Cardiac muscle cell (in vitro differentiated cells and primary cell): ENCODE data around the gene BCAS3. TPM values are rescaled to one million over a fixed set of nuclear protein-coding genes. Genes with fewer than 3 reads are reported as not detected.

ENCODE experiments used
- DNase-seq, 2 donors: peaks; one replicate each; pipeline versions ENCODE4 v3.0.0 to v3.0.0-alpha.2; 2010 to 2017; ENCODE audit warnings: low read depth in 1 of 2, low spot score in 1 of 2
- H3K27ac ChIP-seq: fragments of 200-600 bp; sonication (generic); 2 replicates; pipeline ENCODE4 v1.5.1; 2016
- H3K27me3 ChIP-seq: fragments of 200-600 bp; sonication (generic); 2 replicates; pipeline ENCODE4 v1.6.0; 2016; ENCODE audit warnings: control low read depth
- H3K36me3 ChIP-seq: fragments of 200-600 bp; sonication (generic); 2 replicates; pipeline ENCODE4 v1.5.1; 2016; ENCODE audit warnings: control low read depth
- H3K4me1 ChIP-seq: fragments of 200-600 bp; sonication (generic); 2 replicates; pipeline ENCODE4 v1.8.1; 2017; ENCODE audit warnings: low read depth, mild to moderate bottlenecking, mixed run types
- H3K4me3 ChIP-seq: fragments of 200-600 bp; sonication (generic); 2 replicates; pipeline ENCODE4 v1.5.1; 2016; ENCODE audit warnings: mild to moderate bottlenecking
- H3K9me3 ChIP-seq: fragments of 200-600 bp; sonication (generic); 2 replicates; pipeline ENCODE4 v1.5.1; 2017; ENCODE audit warnings: low read depth, mild to moderate bottlenecking, control low read depth
- polyA plus RNA-seq: library from polyadenylated mRNA; unstranded; fragments of >200 nt; fragmentation: Nextera tagmentation; extraction: Ambion mirVana; gene quantifications from 2 replicates; pipeline ENCODE4 v1.2.1, GENCODE V29; 2016
- total RNA-seq: library from RNA; depleted of rRNA; stranded (reverse); fragments of >200 nt; gene quantifications from 2 replicates; pipeline ENCODE4 v1.2.3, GENCODE V29; 2016
- TF ChIP-seq, protein P1 (sequence below): IDR thresholded peaks from 2 replicates; pipeline ENCODE4 v1.5.1; 2012; ENCODE audit warnings: low read depth, mild to moderate bottlenecking, low read length

The BCAS3 gene
- total and polyA plus RNA-seq, 2 experiments from 2014 or later: 36.5 to 39.6 TPM

DNA sequence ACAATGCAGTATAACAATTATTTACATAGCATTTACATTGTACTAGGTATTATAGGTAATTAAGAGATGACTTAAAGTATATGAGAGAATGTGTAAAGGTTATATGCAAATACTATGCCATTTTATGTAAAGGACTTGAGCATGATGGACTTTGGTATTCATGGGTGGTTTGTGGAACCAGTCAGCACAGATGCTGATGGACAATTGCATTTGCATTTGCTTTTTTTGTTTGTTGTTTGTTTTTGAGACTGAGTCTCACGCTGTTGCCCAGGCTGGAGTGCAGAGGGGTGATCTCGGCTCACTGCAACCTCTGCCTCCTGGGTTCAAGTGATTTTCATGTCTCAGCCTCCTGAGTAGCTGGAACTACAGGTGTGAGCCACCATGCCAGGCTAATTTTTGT is 36.0 kb downstream of the BCAS3 start:
- H3K27me3 ChIP-seq: no peaks in the 10 kb centered on the region
- TF ChIP-seq, protein P1, sequence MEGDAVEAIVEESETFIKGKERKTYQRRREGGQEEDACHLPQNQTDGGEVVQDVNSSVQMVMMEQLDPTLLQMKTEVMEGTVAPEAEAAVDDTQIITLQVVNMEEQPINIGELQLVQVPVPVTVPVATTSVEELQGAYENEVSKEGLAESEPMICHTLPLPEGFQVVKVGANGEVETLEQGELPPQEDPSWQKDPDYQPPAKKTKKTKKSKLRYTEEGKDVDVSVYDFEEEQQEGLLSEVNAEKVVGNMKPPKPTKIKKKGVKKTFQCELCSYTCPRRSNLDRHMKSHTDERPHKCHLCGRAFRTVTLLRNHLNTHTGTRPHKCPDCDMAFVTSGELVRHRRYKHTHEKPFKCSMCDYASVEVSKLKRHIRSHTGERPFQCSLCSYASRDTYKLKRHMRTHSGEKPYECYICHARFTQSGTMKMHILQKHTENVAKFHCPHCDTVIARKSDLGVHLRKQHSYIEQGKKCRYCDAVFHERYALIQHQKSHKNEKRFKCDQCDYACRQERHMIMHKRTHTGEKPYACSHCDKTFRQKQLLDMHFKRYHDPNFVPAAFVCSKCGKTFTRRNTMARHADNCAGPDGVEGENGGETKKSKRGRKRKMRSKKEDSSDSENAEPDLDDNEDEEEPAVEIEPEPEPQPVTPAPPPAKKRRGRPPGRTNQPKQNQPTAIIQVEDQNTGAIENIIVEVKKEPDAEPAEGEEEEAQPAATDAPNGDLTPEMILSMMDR: no peak

DNA sequence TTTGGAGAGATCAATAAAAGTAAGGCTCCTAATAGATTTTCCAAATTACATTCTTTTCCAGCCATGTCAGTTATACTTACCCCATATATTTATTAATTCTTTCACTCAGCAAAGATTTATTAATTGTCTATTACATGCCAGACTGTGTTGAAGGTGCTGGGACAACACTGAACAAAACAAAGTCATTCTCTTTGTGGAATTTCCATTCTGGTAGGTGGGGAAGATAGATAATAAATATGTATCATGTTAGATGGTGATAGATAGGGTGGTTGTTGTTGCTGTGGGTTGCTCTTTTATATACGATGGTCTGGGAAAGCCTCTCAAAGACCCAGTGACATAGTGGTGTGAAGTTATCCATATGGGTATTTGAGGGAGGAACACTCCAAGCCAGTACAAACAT is 39.1 kb downstream of the BCAS3 start:
- TF ChIP-seq, protein P1: no peak
- Histone ChIP-seq H3K36me3 (no peaks in the 10 kb centered on the region), H3K9me3 (no peaks in the 10 kb centered on the region), H3K27me3 (no peaks in the 10 kb centered on the region), H3K4me3 (no peak overlapping the region), H3K4me1 (no peaks in the 10 kb centered on the region), H3K27ac (no peak overlapping the region)
- DNase-seq: no peak

More for the DNA sequence above, 36.0 kb downstream of the BCAS3 start:
- H3K4me1 ChIP-seq: no peaks in the 10 kb centered on the region
- no peaks in the 10 kb centered on the region for H3K9me3 ChIP-seq
- H3K27ac ChIP-seq: no peak overlapping the region
- DNase-seq: no peak
- H3K36me3 ChIP-seq: no peaks in the 10 kb centered on the region
- H3K4me3 ChIP-seq: no peak overlapping the region

DNA sequence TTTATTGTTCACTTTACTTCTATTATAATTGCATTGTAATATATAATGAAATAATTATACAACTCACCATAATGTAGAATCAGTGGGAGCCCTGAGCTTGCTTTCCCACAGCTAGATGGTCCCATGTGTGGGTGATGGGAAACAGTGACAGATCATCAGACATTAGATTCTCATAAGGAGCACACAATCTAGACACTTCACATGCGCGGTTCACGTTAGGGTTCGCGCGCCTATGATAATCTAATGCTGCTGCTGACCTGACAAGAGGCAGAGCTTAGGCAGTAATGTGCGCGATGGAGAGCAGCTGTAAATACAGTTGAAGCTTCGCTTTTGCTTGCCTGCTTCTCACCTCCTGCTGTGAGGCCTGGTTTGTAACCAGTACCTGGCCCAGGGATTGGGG is 40.2 kb downstream of the BCAS3 start:
- H3K9me3 ChIP-seq: no peaks in the 10 kb centered on the region
- TF ChIP-seq, protein P1: no peak

DNA sequence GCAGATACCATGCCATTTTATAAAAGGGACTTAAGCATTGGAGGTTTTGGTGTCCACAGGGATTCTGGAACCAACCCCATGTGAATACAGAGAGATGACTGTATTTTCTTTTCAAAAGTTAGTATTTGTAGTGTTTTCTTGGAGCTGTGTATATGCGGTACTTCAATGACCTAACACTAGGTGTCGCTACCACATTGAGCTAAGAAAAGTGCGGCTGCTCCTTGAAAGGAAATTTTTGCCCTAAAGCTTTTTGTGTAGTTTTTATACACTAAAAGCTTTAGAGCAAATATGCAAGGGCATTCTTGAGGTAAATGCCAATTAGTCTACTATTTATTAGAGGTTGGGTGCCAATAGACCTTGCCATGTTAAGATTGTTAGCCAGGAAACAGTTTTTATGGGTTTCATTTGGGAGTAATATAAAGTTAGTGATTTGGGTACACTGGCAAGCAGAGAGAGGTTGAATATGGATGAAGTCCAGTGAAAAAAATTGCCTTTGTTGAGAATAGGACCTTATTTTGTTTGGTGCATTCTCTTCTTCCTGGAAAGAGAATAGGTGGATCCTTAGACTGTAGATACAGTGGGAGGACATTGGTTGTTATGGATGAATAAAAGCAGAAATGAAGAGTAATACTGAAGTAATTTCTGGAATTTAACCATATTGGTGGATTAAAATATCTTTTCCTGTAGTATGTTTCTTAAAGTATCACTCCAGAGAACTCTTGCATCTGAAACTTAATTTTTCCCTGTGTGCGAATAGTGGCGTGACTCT is 43.3 kb downstream of the BCAS3 start:
- H3K9me3 ChIP-seq: no peaks in the 10 kb centered on the region
- TF ChIP-seq, protein P1: peak; percentile 81
- peak; percentile 74 to 82 for DNase-seq
- no peak overlapping the region for H3K27ac ChIP-seq
- no peaks in the 10 kb centered on the region for H3K4me1 ChIP-seq
- H3K4me3 ChIP-seq: no peak overlapping the region
- no peaks in the 10 kb centered on the region for H3K36me3 ChIP-seq
- no peaks in the 10 kb centered on the region for H3K27me3 ChIP-seq

More for the DNA sequence above, 40.2 kb downstream of the BCAS3 start:
- no peaks in the 10 kb centered on the region for H3K27me3 ChIP-seq
- H3K27ac ChIP-seq: no peak overlapping the region
- no peaks in the 10 kb centered on the region for H3K36me3 ChIP-seq
- H3K4me3 ChIP-seq: no peak overlapping the region
- no peaks in the 10 kb centered on the region for H3K4me1 ChIP-seq
- no peak for DNase-seq

DNA sequence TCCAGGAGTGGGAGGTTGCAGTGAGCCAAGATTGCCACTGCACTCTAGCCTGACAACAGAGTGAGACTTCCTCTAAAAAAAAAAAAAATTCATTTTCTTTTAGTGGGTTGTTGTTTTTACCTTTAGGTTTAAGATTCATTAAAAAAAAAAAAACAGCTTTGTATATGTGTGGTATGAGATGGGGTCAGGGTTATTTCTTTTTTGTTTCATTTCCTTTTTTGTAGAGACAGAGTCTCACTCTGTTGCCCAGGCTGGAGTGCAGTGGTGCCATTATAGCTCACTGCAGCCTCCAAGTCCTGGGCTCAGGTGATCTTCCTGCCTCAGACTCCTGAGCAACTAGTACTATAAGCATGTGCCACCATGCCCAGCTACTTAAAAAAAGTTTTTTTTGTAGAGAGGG is 47.0 kb downstream of the BCAS3 start:
- no peak for DNase-seq
- H3K9me3 ChIP-seq: no peaks in the 10 kb centered on the region
- H3K36me3 ChIP-seq: no peaks in the 10 kb centered on the region
- H3K27me3 ChIP-seq: no peaks in the 10 kb centered on the region
- no peak overlapping the region for H3K27ac ChIP-seq
- no peak overlapping the region for H3K4me3 ChIP-seq
- TF ChIP-seq, protein P1: no peak
- no peaks in the 10 kb centered on the region for H3K4me1 ChIP-seq
